ENCODE measurements around the gene CTIF. TPM values are rescaled to one million over a fixed set of nuclear protein-coding genes. Genes with fewer than 3 reads are reported as not detected.

Gene CTIF
- total RNA-seq, 1 experiment from 2014 or later: 8.2 TPM

DNA sequence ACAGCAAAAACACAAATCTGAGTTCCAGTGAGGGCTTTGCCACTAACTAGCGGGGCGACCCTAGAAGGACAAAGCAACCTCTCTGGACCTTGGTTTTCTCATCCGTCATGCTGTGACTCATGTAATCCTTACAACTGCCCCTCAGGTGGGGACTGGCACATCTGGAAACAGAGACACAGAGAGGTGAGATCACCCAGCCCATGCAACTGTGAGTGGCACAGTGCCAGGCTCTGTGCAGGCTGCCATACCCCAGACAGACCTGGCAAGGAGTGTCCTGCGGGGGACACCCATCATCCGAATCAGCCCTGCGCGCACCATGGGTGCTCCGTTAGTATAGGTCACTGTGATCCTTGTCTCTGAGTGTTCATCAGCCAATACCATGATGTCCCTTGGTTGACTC lies 213.6 kb downstream of the CTIF start:
- peak; percentile 42 for DNase-seq (ENCODE audit: low read depth)

GRCh38 chr18:48752928-48753327 lies 214.1 kb downstream of the CTIF start:
- no peak for DNase-seq (ENCODE audit: low read depth)

GRCh38 chr18:48753691-48754090 lies 214.9 kb downstream of the CTIF start:
- no peak for DNase-seq (ENCODE audit: low read depth)

GRCh38 chr18:48754559-48754958 lies 215.7 kb downstream of the CTIF start:
- no peak for DNase-seq (ENCODE audit: low read depth)

GRCh38 chr18:48754993-48755473 lies 216.2 kb downstream of the CTIF start:
- no peak for DNase-seq (ENCODE audit: low read depth)

DNA sequence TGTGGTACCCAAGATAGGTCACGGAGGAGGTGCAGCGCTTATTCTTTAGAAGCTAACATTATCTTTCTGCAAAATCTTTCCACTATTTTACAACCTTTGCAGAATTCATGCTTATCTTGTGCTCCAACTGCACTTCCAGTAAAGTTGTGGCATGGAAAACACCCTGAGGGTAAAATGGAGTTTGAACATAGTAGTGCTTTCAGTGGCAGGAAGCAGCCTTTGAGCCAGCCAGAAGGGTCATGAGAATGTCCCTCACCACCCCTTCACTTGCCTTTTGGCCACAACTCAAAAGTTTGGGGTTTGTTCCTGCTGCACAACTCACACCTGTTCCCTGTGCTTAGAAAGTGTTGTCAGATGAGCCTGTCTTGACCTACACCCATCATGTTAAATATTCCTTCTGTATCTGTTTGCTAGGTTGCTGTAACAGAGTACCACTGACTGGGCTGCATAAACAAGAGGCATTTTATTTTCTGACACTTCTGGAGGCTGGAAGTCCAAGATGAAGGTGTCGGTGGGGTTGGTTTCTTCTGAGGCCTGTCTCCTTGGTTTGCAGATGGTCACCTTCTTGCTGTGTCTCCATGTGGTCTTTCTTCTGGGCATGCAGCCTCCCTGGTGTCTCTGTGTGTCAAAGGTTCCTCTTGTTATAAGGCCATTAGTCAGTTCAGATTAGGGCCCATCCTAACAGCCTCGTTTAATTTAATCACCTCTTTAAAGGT lies 217.8 kb downstream of the CTIF start:
- no peak for DNase-seq (ENCODE audit: low read depth)

DNA sequence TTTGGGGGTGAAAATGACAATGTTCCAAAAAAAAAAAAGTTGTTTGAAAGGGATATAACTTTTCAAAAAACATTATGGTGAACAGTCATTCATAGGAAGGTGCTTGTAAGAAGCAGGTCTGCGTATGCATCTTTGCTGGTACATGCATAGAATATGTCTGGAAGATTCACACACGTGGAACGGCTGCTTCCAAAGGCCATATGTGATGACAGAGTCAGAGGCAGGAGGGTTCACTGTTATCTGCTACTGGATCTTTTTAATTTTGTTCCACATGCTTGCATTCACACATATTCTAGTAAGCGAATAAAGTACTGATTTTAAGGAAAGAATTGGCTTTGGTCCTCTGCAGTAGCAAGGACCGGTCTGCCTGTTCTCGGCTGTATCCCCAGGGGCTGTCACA lies 218.5 kb downstream of the CTIF start:
- DNase-seq (ENCODE audit: low read depth): no peak

- no peak for DNase-seq (ENCODE audit: low read depth)
Observed at GRCh38 chr18:48757906-48758305, 219.1 kb downstream of the CTIF start.

DNA sequence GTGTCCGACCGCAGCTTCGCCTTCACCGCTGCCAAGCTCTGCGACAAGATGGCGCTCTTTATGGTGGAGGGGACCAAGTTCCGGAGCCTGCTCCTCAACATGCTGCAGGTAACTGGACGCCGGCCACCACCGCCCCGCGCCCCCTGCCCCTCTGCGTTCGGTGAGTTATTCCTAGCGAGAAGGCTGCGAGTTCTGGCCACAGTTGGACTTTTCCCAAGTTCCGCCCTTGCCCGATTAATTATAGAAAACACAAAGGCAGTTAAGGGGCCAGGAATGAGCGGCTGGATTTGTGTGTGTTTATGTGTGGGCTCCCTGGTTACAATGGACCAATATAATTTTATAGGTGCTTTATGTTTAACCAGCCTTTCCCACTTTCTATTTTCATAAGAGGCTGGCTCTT lies 222.8 kb downstream of the CTIF start:
- DNase-seq (ENCODE audit: low read depth): no peak

DNA sequence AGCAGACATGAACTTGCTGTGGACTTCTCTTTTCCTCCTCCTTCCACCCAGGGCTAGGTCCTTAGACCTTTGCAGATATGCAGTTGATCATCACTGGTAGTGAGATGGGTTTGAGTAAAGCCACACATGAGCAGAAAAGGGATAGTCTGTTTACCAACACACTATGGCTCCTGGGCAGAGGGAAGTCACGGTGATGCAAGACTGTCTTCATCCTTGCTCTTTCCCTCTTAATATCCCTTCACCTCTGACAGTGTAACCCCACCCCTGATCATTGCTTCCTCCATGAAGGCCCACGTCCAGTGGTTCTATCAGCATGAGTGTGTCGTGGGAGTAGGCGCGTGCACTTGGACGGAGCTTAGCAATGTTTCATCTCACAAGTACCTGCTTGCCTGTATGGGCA lies 223.2 kb downstream of the CTIF start:
- DNase-seq (ENCODE audit: low read depth): no peak

GRCh38 chr18:48762836-48763718 lies 224.2 kb downstream of the CTIF start:
- DNase-seq (ENCODE audit: low read depth): no peak

GRCh38 chr18:48763719-48764100 lies 224.9 kb downstream of the CTIF start:
- no peak for DNase-seq (ENCODE audit: low read depth)

GRCh38 chr18:48765053-48765452 lies 226.2 kb downstream of the CTIF start:
- no peak for DNase-seq (ENCODE audit: low read depth)

DNA sequence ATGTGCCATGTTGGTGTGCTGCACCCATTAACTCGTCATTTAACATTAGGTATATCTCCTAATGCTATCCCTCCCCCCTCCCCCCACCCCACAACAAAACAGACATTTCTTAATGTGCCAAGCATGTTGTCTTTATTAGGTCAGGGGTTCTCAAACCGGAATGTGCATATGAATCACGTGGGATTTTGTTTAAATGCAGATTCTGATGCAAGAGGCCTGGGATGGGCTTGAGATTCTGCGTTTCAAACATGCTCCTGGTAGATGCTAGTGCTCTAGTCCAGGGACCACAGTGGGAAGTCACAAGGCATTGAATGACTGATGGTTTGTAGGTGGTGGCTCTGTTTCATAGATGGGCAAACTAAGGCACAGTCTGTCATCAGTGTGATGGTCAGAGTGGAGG lies 227.2 kb downstream of the CTIF start:
- DNase-seq (ENCODE audit: low read depth): no peak

DNA sequence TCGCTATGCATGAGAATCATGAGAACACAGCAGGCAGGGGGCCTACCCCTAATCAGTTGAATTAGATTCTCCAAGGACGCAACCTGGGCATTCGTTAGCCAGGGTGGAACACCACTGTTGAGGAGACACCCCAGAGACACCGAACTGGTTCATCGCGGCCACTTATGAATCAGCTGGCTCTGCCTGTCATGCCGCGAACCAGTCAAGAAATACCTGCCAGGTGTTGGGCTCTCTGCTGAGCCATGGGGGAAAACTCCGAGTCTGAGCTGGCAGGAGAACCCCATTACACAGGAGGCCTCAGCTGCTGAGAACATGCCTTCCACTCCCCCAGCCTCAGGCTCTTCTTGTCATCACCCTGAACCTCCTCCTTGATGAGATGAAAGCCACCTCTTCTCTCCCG lies 227.7 kb downstream of the CTIF start:
- DNase-seq (ENCODE audit: low read depth): no peak

DNA sequence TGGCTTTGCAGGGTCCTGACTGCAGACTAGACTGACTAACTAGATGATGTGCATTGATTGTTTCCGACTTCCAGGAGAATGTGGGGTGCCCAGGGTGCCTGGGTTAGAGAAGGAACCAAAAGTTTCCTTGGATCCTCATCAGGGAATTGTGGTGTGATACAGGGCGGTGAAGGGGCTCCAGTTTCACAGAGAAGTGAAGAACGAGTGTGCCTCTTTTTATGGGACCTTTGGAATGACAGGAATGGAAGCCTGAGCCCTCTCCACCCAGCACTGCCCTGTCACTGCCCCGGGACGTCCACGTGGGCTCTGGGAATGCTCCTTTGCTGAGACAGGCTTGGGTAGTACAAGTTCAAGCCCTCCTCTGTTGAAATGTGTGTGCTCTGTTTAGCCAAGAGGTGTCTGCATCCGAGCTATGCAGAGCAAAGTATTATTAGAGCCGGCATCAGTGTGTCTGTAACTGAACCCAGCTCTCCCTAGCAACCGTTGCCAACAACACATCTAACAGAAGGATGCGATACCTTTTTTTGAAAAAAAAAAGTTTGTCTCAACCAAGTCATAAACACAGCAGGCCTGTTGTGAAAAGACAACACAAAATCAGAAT lies 228.4 kb downstream of the CTIF start:
- no peak for DNase-seq (ENCODE audit: low read depth)

DNA sequence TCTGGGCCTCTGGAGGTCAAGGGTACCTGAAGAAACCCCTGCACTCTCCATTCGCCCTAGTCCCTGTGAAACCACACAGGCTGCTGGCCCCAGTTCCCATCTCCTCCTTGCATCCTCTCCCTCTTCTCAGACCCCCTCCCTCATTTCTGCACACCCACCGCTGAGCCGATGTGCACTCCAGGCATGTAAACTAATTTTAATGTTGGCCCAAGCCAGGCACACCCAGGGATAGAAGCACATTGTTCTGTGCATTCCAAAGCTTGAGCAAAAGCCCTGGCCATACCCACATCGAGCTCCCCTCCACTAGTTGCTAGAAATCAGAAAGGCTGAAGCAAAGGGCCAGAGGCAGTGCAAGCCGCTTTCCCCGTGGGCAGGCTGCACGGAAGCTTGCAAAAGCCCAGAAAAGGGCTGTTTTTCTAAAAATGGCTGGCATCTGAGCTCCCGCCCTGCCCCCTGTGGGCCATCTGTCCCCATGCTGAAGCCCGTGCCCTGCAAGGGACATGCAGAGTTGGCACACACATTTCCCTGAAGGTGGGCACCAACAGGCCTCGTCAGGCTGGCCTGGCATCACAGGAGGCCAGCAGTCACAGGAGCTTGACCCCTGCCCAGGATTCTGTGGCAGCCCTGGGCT lies 230.3 kb downstream of the CTIF start:
- no peak for DNase-seq (ENCODE audit: low read depth)

DNA sequence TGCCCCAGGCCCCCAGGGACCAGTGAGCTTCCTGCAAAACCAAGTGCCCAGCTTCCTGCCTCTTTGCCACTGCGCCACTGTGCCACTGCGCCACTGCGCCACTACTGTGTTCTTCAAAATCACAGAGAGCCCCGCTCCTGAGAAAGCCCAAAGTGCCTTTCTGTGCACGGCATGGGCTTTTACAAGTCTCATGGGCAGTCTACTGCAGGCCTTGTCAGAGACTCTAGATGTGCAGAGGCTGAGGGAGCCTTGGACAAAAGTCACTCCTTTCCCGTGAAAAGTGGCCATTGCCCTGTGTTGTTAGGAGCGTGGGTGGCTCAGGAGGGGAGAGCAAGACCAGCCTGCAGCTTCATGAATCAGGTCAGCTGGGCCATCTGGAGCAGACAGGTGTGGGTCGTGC lies 231.4 kb downstream of the CTIF start:
- no peak for DNase-seq (ENCODE audit: low read depth)

DNA sequence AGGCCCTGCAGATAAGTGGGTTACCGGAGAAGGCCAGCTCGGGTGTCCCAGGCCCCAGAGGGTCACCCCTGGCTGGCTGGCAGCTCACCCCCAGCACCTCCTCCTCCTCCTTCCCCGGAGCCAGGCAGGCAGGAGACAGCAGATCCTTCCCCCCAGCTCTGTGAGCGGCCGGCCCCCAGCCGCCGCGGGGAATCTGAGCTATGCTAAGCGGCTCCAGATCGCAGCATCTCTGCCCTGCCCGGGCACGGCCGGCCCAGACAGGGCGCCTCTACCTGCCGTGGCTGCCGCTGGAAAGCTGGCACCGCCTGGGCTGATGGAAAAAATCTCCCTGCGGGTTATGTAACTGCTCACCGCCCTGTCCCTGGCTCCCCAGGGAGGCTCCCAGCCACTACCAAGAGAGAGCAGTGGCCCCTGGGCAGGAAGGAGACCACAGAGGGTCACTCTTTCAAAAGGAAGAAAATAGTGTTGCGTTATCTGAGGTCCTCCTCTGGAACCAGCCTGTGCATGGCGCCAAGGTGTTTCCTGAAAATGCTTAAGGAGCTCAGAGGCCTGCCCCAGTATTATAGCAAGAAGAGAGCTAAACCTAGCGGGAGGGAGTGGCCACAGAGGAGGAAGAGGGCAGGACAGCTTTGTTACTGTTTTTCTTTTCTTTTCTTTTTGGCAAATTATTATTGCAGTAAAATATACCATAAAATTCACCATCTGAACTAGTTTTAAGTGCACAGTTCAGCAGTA lies 233.0 kb downstream of the CTIF start:
- no peak for DNase-seq (ENCODE audit: low read depth)

GRCh38 chr18:48772457-48772856 lies 233.6 kb downstream of the CTIF start:
- DNase-seq (ENCODE audit: low read depth): no peak

DNA sequence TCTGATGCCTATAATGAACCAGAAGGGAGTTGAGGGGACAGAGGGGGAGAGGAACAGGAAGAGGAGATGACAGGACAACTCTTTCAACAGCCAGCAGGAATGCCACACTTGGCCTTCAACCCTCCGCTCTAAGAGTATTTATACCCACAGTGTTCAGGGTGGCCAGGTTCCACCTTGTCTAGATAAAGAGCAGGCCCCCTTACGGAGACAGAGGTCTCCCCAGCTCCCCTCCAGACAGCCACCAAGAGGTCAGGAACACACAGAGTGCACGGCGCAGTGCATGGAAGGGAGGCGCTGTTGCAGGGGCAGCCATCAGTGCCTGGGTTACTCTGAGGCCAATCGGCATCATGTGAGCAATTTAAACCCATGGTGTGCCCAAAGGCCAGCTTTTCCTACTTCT lies 235.0 kb downstream of the CTIF start:
- no peak for DNase-seq (ENCODE audit: low read depth)

DNA sequence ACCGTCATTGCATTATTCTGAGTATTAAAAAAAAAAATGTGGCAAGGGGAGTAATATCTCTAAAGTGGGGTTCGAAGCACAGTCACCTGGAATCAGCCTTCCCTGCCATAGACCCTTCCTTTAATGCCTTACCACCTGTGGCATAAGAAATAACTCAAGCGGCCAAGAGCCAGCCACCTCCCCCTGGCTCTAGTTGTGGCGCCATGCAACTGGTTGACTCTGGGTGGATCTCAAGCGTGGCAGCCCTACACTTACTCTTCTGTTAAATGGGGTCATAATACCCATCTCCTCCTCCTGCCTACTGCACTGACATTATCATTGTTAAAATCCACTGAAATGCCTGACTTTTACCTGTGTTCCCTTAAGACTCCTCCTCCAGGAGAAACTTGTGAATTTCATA lies 236.1 kb downstream of the CTIF start:
- no peak for DNase-seq (ENCODE audit: low read depth)
